Lower leg skin (tissue), 3 donors: Measurements from ENCODE around the gene CHPT1.

ENCODE experiments used
- CTCF ChIP-seq, 3 donors: fragments of 450-650 bp; IDR thresholded peaks; one replicate each; pipeline ENCODE4 v1.5.1; 2016; ENCODE audit warnings: antibody characterized with exemption in 3 of 3, mild to moderate bottlenecking in 3 of 3, moderate library complexity in 2 of 3
- POLR2A ChIP-seq, 2 donors: fragments of 450-650 bp; IDR thresholded peaks; one replicate each; pipeline ENCODE4 v1.6.1; 2016 to 2017; ENCODE audit warnings: antibody characterized with exemption in 2 of 2, mild to moderate bottlenecking in 1 of 2, moderate library complexity in 1 of 2

GRCh38 chr12:101650346-101651117 is 46.9 kb upstream of the CHPT1 start:
- no peak for TF ChIP-seq CTCF (IDR thresholded peaks at IDR 0.05)
- TF ChIP-seq POLR2A (IDR thresholded peaks at IDR 0.05): no peak
